CD4-positive, alpha-beta T cell treated with Interleukin-1 beta for 1 hour (primary cell): ENCODE results near the gene MPZL1.
"Not testable (repeated sequence)": the region's sequence is repeated elsewhere in the genome, so short reads cannot be mapped to it uniquely, and the experiment has no call there.

ENCODE experiments used
- DNase-seq, 2 donors: peaks; one replicate each; pipeline ENCODE4 v3.0.0-alpha.2; 2020 to 2022

Gene MPZL1

GRCh38 chr1:167784876-167785550, 63.2 kb downstream of the MPZL1 start:
- DNase-seq, result no peak

GRCh38 chr1:167786502-167786901, 64.7 kb downstream of the MPZL1 start:
- DNase-seq, result no peak

- DNase-seq, result no peak
These were observed 67.7 kb downstream of the MPZL1 start for GRCh38 chr1:167789501-167789900.

DNA sequence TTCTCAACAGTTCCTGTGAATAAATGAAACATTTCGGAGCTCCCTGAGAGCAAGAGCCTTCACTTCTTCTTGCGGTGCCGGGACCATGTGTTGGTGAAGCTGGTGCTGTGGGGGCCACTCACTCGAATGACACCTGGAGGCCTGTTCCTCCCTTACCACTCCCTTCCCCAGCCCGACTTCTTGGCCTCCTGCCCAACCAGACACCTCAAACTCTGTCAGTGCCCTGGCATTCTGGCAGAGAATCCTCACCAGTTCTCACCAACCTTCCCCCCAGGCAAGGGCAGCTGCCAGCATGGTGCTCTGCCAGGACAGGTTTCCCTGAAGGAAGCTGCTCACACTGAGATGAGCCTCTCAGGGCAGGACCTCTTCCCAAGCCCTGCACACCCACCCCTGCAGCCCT, 68.3 kb downstream of the MPZL1 start:
- DNase-seq, result no peak

DNA sequence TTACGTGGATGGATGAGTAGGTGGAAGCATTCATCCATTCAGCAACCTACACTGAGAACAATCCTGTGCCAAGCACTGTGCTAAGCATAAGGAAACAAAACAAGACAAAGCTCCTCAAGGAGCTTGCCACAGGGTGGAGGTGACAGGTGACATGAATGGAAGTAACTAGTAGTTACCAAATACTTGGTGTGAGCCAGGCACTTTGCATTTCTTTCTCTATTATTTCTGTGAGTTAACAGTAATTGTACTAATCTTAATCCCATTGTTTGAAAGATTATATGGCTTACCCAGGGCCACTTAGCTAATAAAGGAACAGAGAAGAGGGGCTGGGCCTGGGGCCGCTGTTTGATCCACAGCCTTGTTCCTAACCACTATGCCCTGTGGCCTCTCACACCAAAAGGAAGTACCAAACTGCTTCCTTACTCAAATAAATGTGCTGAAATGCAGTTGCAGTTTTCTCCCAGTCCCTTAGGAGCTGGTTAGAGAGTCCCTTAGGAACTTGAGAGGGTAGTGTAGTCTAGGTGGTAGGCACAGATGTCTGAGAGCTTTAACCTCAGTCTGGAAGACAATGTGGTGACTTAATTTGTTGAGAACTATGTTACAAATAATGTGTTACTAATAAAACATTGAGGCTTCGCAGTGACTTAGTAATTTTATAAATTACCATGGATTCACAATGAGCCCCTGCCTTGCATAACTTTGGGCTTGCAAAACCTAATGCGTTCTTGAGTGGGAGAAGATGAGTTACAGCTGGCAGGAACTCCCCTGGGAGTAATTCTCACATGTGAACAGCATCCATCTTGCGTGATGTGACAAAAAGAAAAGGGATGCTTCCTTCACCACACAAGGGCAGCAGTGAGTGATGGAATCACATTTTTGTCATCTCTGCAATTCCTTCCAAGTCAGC, 69.8 kb downstream of the MPZL1 start:
- DNase-seq, result peak in 1 of 2 donors; percentile 11

DNA sequence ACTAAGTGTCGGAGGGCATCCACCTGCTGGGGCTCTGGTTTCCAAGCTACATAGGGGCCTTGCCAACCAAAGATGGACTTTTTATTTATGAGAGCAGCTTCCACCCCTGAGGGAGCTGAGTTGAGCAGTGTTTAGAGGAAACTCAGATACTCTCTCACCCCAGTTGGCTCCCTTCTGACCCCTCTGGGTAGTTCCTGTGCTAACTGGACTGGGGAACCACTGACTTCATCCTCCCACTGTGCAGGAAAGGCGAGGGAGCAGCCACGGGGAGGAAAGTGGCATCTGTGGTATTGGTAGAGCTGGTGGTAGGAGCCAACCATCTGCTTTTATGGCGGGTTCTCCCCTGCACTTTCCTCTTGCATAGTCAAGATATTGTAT, 70.4 kb downstream of the MPZL1 start:
- DNase-seq, result no peak

- no peak for DNase-seq
These were observed 72.3 kb downstream of the MPZL1 start for GRCh38 chr1:167794043-167794442.

DNA sequence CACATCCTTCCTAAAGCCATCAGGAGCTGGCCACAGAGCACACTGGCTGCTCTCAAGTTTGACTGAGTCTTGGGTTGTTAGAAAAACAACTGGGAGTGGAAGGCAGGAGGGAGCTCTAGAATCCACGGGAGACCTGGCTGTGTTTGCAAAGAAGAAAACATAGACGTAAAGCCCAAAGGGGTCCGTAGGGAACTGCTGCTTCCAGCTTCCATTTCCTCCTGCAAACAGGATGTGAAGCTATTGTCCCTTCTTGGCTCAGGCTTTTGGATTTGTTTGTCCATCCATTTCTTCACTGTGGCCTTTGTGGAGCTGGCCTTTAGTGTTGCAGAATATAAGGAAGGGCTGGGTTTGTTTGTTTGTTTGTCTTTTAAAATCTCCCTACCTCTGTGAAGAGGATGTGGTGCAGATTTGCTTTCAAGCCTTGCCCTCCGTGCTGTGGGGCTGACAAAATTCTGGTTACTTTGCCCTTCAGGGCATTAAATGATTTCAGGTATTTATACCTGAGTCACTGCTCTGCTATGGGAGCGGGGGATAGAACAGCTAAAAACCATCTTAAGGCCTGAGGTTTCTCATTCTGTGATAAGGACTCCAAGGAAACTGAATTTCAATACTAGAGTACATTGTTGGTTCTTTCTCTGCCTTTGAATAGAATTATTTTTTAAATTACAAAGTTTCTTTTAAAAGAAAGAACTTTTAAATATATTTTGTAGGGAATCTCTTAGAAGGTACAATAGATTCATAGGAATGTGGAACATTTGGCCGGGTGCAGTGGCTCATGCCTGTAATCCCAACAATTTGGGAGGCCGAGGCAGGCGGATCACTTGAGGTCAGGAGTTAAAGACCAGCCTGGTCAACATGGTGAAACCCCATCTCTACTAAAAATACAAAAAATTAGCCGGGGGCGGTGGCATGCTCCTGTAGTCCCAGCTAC, 74.3 kb downstream of the MPZL1 start:
- DNase-seq, result no peak

DNA sequence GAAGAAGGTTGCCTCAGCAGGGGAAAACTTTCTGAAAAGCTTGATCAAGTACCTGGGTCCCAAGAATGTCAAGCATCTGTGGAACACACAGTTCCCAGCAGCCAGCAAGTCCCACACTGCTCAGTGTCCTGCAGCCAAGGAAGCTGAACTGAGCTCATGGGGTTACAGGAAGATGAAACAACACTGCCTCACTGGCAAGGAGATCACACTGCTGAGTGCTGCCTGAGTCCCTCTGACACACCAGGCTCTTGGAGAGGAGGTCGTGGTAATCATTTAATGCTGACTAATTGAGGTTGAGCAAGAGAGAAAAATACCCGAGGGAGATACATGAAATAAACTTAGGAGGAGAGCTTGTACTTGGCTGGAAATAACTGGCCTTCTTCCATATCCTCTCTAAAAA, 75.2 kb downstream of the MPZL1 start:
- DNase-seq, result peak in 1 of 2 donors; percentile 24

- DNase-seq, result no peak
These were observed 77.2 kb downstream of the MPZL1 start for GRCh38 chr1:167798952-167799351.

- DNase-seq, result no peak
These were observed 78.0 kb downstream of the MPZL1 start for GRCh38 chr1:167799747-167800146.

GRCh38 chr1:167800251-167800650, 78.5 kb downstream of the MPZL1 start:
- DNase-seq, result no peak

- DNase-seq, result no peak
These were observed 80.5 kb downstream of the MPZL1 start for GRCh38 chr1:167802235-167802634.

DNA sequence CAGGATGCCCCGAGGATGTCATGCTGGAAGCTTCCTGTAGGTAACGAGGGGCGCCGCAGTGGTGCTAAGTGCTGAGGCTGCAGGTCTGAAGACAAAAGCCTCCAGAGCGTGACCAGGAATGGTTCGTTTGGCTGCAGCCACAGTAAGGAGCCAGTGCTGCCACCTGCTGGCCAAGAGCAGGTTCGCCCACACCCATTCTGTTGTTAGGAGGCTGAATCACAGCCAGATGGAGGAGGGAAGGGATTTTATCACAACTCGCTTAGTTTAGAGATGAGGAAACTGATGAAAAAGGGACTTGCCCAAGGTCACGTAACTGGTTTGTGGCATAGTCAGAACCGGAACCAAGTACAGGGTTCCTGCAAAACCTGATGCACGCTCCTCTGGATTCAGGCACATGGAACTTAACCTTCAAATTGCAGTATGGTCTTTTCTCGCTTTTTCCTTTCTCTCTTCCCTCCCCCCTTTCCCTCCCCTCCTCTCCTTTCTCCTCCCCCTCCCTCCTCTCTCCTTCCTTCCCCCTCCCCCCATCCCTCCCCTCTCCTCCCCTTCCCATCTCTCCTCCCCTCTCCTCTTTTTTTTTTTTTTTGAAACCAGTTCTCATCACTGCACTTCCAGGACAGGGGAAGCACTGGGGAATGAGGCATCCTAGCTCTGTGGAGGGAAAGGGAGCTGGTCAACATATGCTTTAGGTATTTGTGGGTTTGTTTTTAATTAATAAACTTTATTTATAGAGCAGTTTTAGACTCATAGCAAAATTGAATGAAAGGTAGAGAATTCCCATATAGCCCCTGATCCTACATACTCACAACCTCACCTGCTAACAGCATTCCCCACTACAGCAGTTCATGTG, 81.8 kb downstream of the MPZL1 start:
- DNase-seq, result peak; percentile 84 to 87

GRCh38 chr1:167805041-167805556, 83.3 kb downstream of the MPZL1 start:
- peak in 1 of 2 donors; percentile 41 for DNase-seq

- not testable (repeated sequence) for DNase-seq
These were observed 84.5 kb downstream of the MPZL1 start for GRCh38 chr1:167806235-167806634.

DNA sequence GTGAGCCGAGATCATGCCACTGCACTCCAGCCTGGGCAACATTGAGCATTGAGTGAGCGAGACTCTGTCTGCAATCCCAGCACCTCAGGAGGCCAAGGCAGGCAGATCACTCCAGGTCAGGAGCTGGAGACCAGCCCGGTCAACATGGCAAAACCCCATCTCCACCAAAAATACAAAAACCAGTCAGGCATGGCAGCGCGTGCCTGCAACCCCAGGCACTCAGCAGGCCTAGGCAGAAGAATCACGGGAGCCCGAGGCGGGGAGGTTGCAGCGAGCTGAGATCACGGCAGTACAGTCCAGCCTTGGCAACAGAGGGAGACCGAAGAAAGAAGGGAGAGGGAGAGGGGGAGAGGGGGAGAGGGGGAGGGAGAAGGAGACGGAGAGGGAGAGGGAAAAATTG, 84.9 kb downstream of the MPZL1 start:
- not testable (repeated sequence) for DNase-seq

- no peak for DNase-seq
These were observed 86.3 kb downstream of the MPZL1 start for GRCh38 chr1:167808104-167808503.

DNA sequence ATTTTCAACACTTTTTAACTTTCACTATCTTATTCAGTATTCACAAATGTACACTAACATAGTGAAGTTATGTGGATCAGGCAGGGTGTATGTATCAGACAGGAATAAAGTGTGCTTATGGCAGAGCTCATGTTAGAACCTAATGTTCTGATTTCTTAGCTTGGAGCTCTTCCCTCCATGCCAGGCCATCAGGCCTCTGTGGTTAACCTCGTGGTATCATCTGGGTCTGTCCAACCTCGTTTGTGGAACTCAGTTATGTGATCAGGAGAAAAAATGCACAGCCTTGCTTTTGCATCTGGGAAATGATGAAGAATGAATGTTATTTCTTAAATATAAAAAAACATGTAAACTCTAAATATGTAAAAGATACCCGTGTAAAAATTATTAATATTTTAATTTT, 86.9 kb downstream of the MPZL1 start:
- DNase-seq, result no peak

DNA sequence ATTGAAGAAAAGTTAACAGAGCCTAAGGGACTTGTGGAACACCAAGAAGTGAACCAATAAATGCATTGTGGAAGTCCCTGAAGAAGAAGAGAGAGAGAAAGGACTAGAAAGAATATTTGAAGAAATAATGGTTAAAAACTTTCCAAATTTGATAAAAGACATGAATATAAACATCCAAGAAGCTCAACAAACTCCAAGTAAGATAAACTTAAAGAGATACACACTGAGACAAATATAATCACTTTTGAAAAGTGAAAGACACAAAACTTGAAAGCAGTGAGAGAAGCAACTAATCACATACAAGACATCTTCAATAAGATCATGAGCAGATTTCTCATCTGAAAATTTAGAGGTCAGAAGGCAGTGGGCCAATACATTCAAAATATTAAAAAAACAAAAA, 91.2 kb downstream of the MPZL1 start:
- no peak for DNase-seq

DNA sequence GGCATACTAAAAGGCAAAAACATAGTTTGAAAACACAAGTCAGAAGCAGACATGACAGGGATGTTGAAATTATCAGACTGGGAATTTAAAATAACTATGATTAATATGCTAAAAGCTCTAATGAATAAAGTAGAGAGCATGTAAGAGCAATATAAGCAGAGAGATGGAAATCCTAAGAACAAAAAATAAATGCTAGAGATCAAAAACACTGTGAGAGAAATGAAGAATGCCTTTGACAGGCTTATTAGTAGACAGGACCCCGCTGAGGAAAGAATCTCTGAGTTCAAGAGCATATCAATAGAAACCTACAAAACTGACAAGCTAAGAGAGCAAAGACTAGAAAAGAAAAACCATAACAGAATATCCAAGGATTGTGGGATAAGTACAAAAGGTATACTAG, 93.9 kb downstream of the MPZL1 start:
- DNase-seq, result no peak
